ENCODE data around the gene NCOA4.
"Not testable (repeated sequence)": the region's sequence is repeated elsewhere in the genome, so short reads cannot be mapped to it uniquely, and the experiment has no call there.

Gene NCOA4

GRCh38 chr10:46022978-46023702 lies 7.3 kb downstream of the NCOA4 start:
- DNase-seq (ENCODE audit: insufficient read length, low spot score) (peak; percentile 89), FAIRE-seq (no peak)

GRCh38 chr10:46020344-46020657 lies 10.1 kb downstream of the NCOA4 start:
- FAIRE-seq, result no peak
- DNase-seq (ENCODE audit: insufficient read length, low spot score), result no peak

- DNase-seq (ENCODE audit: insufficient read length, low spot score), result no peak
- no peak for FAIRE-seq
Measured at GRCh38 chr10:46019569-46020343, 10.7 kb downstream of the NCOA4 start.

GRCh38 chr10:46019177-46019528 lies 11.3 kb downstream of the NCOA4 start:
- FAIRE-seq (no peak), DNase-seq (ENCODE audit: insufficient read length, low spot score) (no peak)

- no peak for DNase-seq (ENCODE audit: insufficient read length, low spot score)
- no peak for FAIRE-seq
Measured at GRCh38 chr10:46018453-46019176, 11.8 kb downstream of the NCOA4 start.

GRCh38 chr10:46017733-46018132 lies 12.7 kb downstream of the NCOA4 start:
- FAIRE-seq (no peak), DNase-seq (ENCODE audit: insufficient read length, low spot score) (no peak)

GRCh38 chr10:46016811-46017210 lies 13.6 kb downstream of the NCOA4 start:
- DNase-seq (ENCODE audit: insufficient read length, low spot score), result no peak
- no peak for FAIRE-seq

- DNase-seq (ENCODE audit: insufficient read length, low spot score) (no peak), FAIRE-seq (no peak)
Measured at GRCh38 chr10:46016190-46016589, 14.2 kb downstream of the NCOA4 start.

- DNase-seq (ENCODE audit: insufficient read length, low spot score) (no peak), FAIRE-seq (no peak)
Measured at GRCh38 chr10:46014683-46015405, 15.6 kb downstream of the NCOA4 start.

GRCh38 chr10:46014206-46014605 lies 16.2 kb downstream of the NCOA4 start:
- FAIRE-seq (no peak), DNase-seq (ENCODE audit: insufficient read length, low spot score) (no peak)

- FAIRE-seq, result no peak
Measured at GRCh38 chr10:46012746-46013145, 17.7 kb downstream of the NCOA4 start.

GRCh38 chr10:46006219-46006618 lies 24.2 kb downstream of the NCOA4 start:
- DNase-seq (ENCODE audit: insufficient read length, low spot score) (no peak), FAIRE-seq (no peak)

More at GRCh38 chr10:46012746-46013145, 17.7 kb downstream of the NCOA4 start:
- DNase-seq (ENCODE audit: insufficient read length, low spot score), result no peak

- DNase-seq (ENCODE audit: insufficient read length, low spot score), result no peak
- FAIRE-seq, result no peak
Measured at GRCh38 chr10:46005383-46005782, 25.0 kb downstream of the NCOA4 start.

GRCh38 chr10:46004963-46005362 lies 25.5 kb downstream of the NCOA4 start:
- DNase-seq (ENCODE audit: insufficient read length, low spot score), result no peak
- no peak for FAIRE-seq

GRCh38 chr10:46002916-46003693 lies 27.3 kb downstream of the NCOA4 start:
- FAIRE-seq (no peak), DNase-seq (ENCODE audit: insufficient read length, low spot score) (no peak)

- DNase-seq (ENCODE audit: insufficient read length, low spot score); FAIRE-seq: not testable (repeated sequence)
Measured at GRCh38 chr10:46002189-46002687, 28.2 kb downstream of the NCOA4 start.

- DNase-seq (ENCODE audit: insufficient read length, low spot score) (no peak), FAIRE-seq (no peak)
Measured at GRCh38 chr10:46001187-46001756, 29.2 kb downstream of the NCOA4 start.

- DNase-seq (ENCODE audit: insufficient read length, low spot score), result no peak
- no peak for FAIRE-seq
Measured at GRCh38 chr10:46000538-46000937, 29.9 kb downstream of the NCOA4 start.

- not testable (repeated sequence) for FAIRE-seq; DNase-seq (ENCODE audit: insufficient read length, low spot score)
Measured at GRCh38 chr10:45999955-46000354, 30.5 kb downstream of the NCOA4 start.
